GM19324 (cell line): Measurements from ENCODE around the gene LAMB4.

ENCODE experiments used
- ATAC-seq: cut with Tn5 transposase; IDR thresholded peaks from one replicate; pipeline ENCODE4 v1.9.1; 2021; ENCODE audit warnings: mild to moderate bottlenecking, moderate library complexity; ENCODE audit not compliant: unreplicated experiment, low FRiP score

LAMB4 gene

GRCh38 chr7:108130261-108130660 lies at the start of gene LAMB4:
Gene LAMB4, minus strand, starts transcription at chr7:108130361. Its CDS starts 7,197 bp downstream, at chr7:108123164.
- ATAC-seq: no peak

GRCh38 chr7:108178398-108178797 lies 48.2 kb upstream of the LAMB4 start:
- ATAC-seq: no peak

- no peak for ATAC-seq
Observed at GRCh38 chr7:108171164-108171563, 41.0 kb upstream of the LAMB4 start.

GRCh38 chr7:108170251-108170650 lies 40.1 kb upstream of the LAMB4 start:
- ATAC-seq: no peak

GRCh38 chr7:108167460-108167859 lies 37.3 kb upstream of the LAMB4 start:
- ATAC-seq: no peak

- no peak for ATAC-seq
Observed at GRCh38 chr7:108166687-108167086, 36.5 kb upstream of the LAMB4 start.

- no peak for ATAC-seq
Observed at GRCh38 chr7:108165723-108166122, 35.6 kb upstream of the LAMB4 start.

- no peak for ATAC-seq
Observed at GRCh38 chr7:108164946-108165345, 34.8 kb upstream of the LAMB4 start.

- no peak for ATAC-seq
Observed at GRCh38 chr7:108164342-108164741, 34.2 kb upstream of the LAMB4 start.

GRCh38 chr7:108158776-108159175 lies 28.6 kb upstream of the LAMB4 start:
- ATAC-seq: no peak

- ATAC-seq: no peak
Observed at GRCh38 chr7:108157606-108158335, 27.6 kb upstream of the LAMB4 start.

- ATAC-seq: no peak
Observed at GRCh38 chr7:108156897-108157605, 26.9 kb upstream of the LAMB4 start.

GRCh38 chr7:108152198-108152597 lies 22.0 kb upstream of the LAMB4 start:
- ATAC-seq: no peak

- no peak for ATAC-seq
Observed at GRCh38 chr7:108149908-108150307, 19.7 kb upstream of the LAMB4 start.

GRCh38 chr7:108149119-108149518 lies 19.0 kb upstream of the LAMB4 start:
- no peak for ATAC-seq

- no peak for ATAC-seq
Observed at GRCh38 chr7:108147031-108147563, 16.9 kb upstream of the LAMB4 start.

GRCh38 chr7:108146070-108146842 lies 16.1 kb upstream of the LAMB4 start:
- ATAC-seq: no peak

- ATAC-seq: no peak
Observed at GRCh38 chr7:108145401-108145800, 15.2 kb upstream of the LAMB4 start.

GRCh38 chr7:108144931-108145330 lies 14.8 kb upstream of the LAMB4 start:
- no peak for ATAC-seq

- no peak for ATAC-seq
Observed at GRCh38 chr7:108143658-108144420, 13.7 kb upstream of the LAMB4 start.
